ENCODE data around the gene LY6G6F. TPM values are rescaled to one million over a fixed set of nuclear protein-coding genes. Genes with fewer than 3 reads are reported as not detected.

Gene LY6G6F
- total and polyA plus RNA-seq, 2 of the 13 experiments (the other 11 are each of a cell fraction or from before 2014, with no cell fraction given) = not detected

GRCh38 chr6:31692353-31692752 lies 14.3 kb upstream of the LY6G6F start:
- POLR2A ChIA-PET = interaction anchor here (0.6 to 4.9 kb wide), 3 partner anchors 10 to 135 kb away, joined by 3 to 22 read pairs (median 4); partner anchors contain the start of genes ABHD16A, HSPA1B and MSH5
- ATAC-seq = no peak
- intact Hi-C loops (cut with micrococcal nuclease; ENCODE audit: unreplicated experiment) = no loop called here
- no peaks in the 10 kb centered on the region for H3K79me2 ChIP-seq (ENCODE audit: insufficient read depth, low read length)
- H2AFZ ChIP-seq (ENCODE audit: low read length) = no peak overlapping the region
- TF ChIP-seq NKX3-1 (CRISPR knock-in tag; IDR thresholded peaks at IDR 0.05) = no peak
- TF ChIP-seq ZBTB25 (CRISPR knock-in tag; IDR thresholded peaks at IDR 0.05) = no peak
- TF ChIP-seq ZNF678 (CRISPR knock-in tag; IDR thresholded peaks at IDR 0.05) = no peak
- TF ChIP-seq TRIM24 (CRISPR knock-in tag; IDR thresholded peaks at IDR 0.05) = no peak
- TF ChIP-seq ZNF75D (CRISPR knock-in tag; IDR thresholded peaks at IDR 0.05; ENCODE audit: borderline replicate concordance) = no peak
- TF ChIP-seq MED1 (CRISPR knock-in tag; IDR thresholded peaks at IDR 0.05) = no peak
- no peak for TF ChIP-seq MAFF (IDR thresholded peaks at IDR 0.05; ENCODE audit: low read depth, low read length)
- TF ChIP-seq ZNF138 (CRISPR knock-in tag; IDR thresholded peaks at IDR 0.05; ENCODE audit: low read depth) = no peak
- no peak for TF ChIP-seq PATZ1 (CRISPR knock-in tag; IDR thresholded peaks at IDR 0.05)
- TF ChIP-seq HNF4G (IDR thresholded peaks at IDR 0.05; ENCODE audit: borderline replicate concordance, low read depth, low read length) = no peak
- TF ChIP-seq HNF4G (CRISPR knock-in tag; IDR thresholded peaks at IDR 0.05; ENCODE audit: borderline replicate concordance, low read depth) = no peak
- no peak for TF ChIP-seq PHB2 (IDR thresholded peaks at IDR 0.05; ENCODE audit: partially characterized antibody)
- TF ChIP-seq RNF2 (conservative IDR thresholded peaks at IDR 0.05; ENCODE audit: low read depth) = no peak
- TF ChIP-seq RBM39 (IDR thresholded peaks at IDR 0.05; ENCODE audit: low read depth, low read length, poor library complexity, severe bottlenecking) = no peak
- no peak for TF ChIP-seq ZNF589 (CRISPR knock-in tag; conservative IDR thresholded peaks at IDR 0.05)
- no peak for TF ChIP-seq SMARCC2 (IDR thresholded peaks at IDR 0.05)
- TF ChIP-seq SRSF1 (optimal IDR thresholded peaks at IDR 0.05; ENCODE audit: low read depth, low read length) = no peak
- no peaks in the 10 kb centered on the region for H3K27me3 ChIP-seq (ENCODE audit: control insufficient read depth in 1 of 2, insufficient read depth in 2 of 2, low read length in 2 of 2)
- H3K4me1 ChIP-seq (ENCODE audit: insufficient read depth, low read length) = peaks cover 12% of the 10 kb centered on the region; the same call in 1 of the 2 replicates
- DNase-seq (ENCODE audit: low spot score) = no peak
- no peak overlapping the region for H3K27ac ChIP-seq (ENCODE audit: extremely low read length, insufficient read depth, low read length)
- WGBS (ENCODE audit: low lambda C conversion rate) = 91% methylated on average over 4 of the region's 4 CpGs
- peaks cover 56 to 84% of the 10 kb centered on the region in 2 experiments for H3K36me3 ChIP-seq (replicated peaks in 1 of 2; ENCODE audit: control insufficient read depth in 1 of 2, insufficient read depth in 2 of 2, low read length in 2 of 2)
- H3K4me3 ChIP-seq (replicated peaks in 1 of 3; ENCODE audit: insufficient read depth in 1 of 3, low read depth in 2 of 3, low read length in 3 of 3) = no peak overlapping the region
- no peak overlapping the region for H3K9ac ChIP-seq (ENCODE audit: insufficient read depth, low read depth, low read length)
- BruUV-seq (replicated peaks) = no TSS peak
- H3K4me2 ChIP-seq (ENCODE audit: low read depth, low read length) = no peak overlapping the region
- H4K20me1 ChIP-seq (ENCODE audit: insufficient read depth, low read length) = no peaks in the 10 kb centered on the region
- CTCF ChIA-PET (ENCODE audit: low intra/inter-chr PET ratio, low total read pairs) = no interaction called here
- no peaks in the 10 kb centered on the region for H3K9me3 ChIP-seq (ENCODE audit: low read length)
- in situ Hi-C loops (cut with HindIII; ENCODE audit: extremely low pct_ligation_motif_present, low pct_unique_long_range_greater_than_20kb) = no loop called here
- FAIRE-seq = no peak
